ENCODE data around the gene PMP22.
A peak's percentile ranks its signal among the peaks of the same experiment; 100 is the strongest.

Gene PMP22

GRCh38 chr17:15266325-15267125 is 1.4 kb upstream of the PMP22 start:
- no peaks in the 10 kb centered on the region for H3K36me3 ChIP-seq (ENCODE audit: control insufficient read depth in 1 of 2, insufficient read depth in 2 of 2, low read length in 2 of 2)
- H3K4me3 ChIP-seq (ENCODE audit: low read depth in 1 of 2, low read length in 2 of 2), result no peak overlapping the region
- no peak overlapping the region for H3K27ac ChIP-seq (ENCODE audit: low read depth, low read length)
- no peaks in the 10 kb centered on the region for H3K9me3 ChIP-seq (ENCODE audit: control insufficient read depth in 1 of 2, low read length in 2 of 2)
- H3K27me3 ChIP-seq (ENCODE audit: control insufficient read depth in 1 of 2, insufficient read depth in 2 of 2, low read length in 2 of 2), result peaks cover 12 to 23% of the 10 kb centered on the region in 2 donors
- H3K9ac ChIP-seq (ENCODE audit: low read depth in 1 of 2, low read length in 2 of 2), result no peak overlapping the region
- peaks cover 36 to 42% of the 10 kb centered on the region in 2 donors for H3K4me1 ChIP-seq (ENCODE audit: control insufficient read depth in 1 of 2, insufficient read depth in 2 of 2, low read length in 2 of 2)

- no peaks in the 10 kb centered on the region for H3K9me3 ChIP-seq (ENCODE audit: control insufficient read depth in 1 of 2, low read length in 2 of 2)
- peak overlapping the region; percentile 10 to 31 for H3K9ac ChIP-seq (ENCODE audit: low read depth in 1 of 2, low read length in 2 of 2)
- H3K27ac ChIP-seq (ENCODE audit: low read depth, low read length), result no peak overlapping the region
- peak overlapping the region; percentile 58 to 59 for H3K4me3 ChIP-seq (ENCODE audit: low read depth in 1 of 2, low read length in 2 of 2)
- H3K4me1 ChIP-seq (ENCODE audit: control insufficient read depth in 1 of 2, insufficient read depth in 2 of 2, low read length in 2 of 2), result peaks cover 42 to 44% of the 10 kb centered on the region in 2 donors
- no peaks in the 10 kb centered on the region for H3K36me3 ChIP-seq (ENCODE audit: control insufficient read depth in 1 of 2, insufficient read depth in 2 of 2, low read length in 2 of 2)
- peaks cover 16 to 29% of the 10 kb centered on the region in 2 donors for H3K27me3 ChIP-seq (ENCODE audit: control insufficient read depth in 1 of 2, insufficient read depth in 2 of 2, low read length in 2 of 2)
These were observed 584 bp downstream of the PMP22 start for GRCh38 chr17:15264542-15264941.

GRCh38 chr17:15263680-15264079 is 1.4 kb downstream of the PMP22 start:
- Histone ChIP-seq H3K9me3 (ENCODE audit: control insufficient read depth in 1 of 2, low read length in 2 of 2) (no peaks in the 10 kb centered on the region), H3K4me1 (ENCODE audit: control insufficient read depth in 1 of 2, insufficient read depth in 2 of 2, low read length in 2 of 2) (peaks cover 34 to 48% of the 10 kb centered on the region in 2 donors), H3K27ac (ENCODE audit: low read depth, low read length) (peak overlapping the region; percentile 88), H3K27me3 (ENCODE audit: control insufficient read depth in 1 of 2, insufficient read depth in 2 of 2, low read length in 2 of 2) (peaks cover 16 to 29% of the 10 kb centered on the region in 2 donors), H3K36me3 (ENCODE audit: control insufficient read depth in 1 of 2, insufficient read depth in 2 of 2, low read length in 2 of 2) (peaks cover 0 to 3% of the 10 kb centered on the region in 2 donors), H3K4me3 (ENCODE audit: low read depth in 1 of 2, low read length in 2 of 2) (peak overlapping the region; percentile 83 to 84), H3K9ac (ENCODE audit: low read depth in 1 of 2, low read length in 2 of 2) (peak overlapping the region; percentile 10 to 48)

- H3K4me1 ChIP-seq (ENCODE audit: control insufficient read depth in 1 of 2, insufficient read depth in 2 of 2, low read length in 2 of 2), result peaks cover 34 to 52% of the 10 kb centered on the region in 2 donors
- peaks cover 16 to 29% of the 10 kb centered on the region in 2 donors for H3K27me3 ChIP-seq (ENCODE audit: control insufficient read depth in 1 of 2, insufficient read depth in 2 of 2, low read length in 2 of 2)
- H3K9ac ChIP-seq (ENCODE audit: low read depth in 1 of 2, low read length in 2 of 2), result peak overlapping the region; percentile 48 to 61
- H3K27ac ChIP-seq (ENCODE audit: low read depth, low read length), result peak overlapping the region; percentile 88
- peak overlapping the region; percentile 83 to 84 for H3K4me3 ChIP-seq (ENCODE audit: low read depth in 1 of 2, low read length in 2 of 2)
- H3K9me3 ChIP-seq (ENCODE audit: control insufficient read depth in 1 of 2, low read length in 2 of 2), result no peaks in the 10 kb centered on the region
- peaks cover 0 to 8% of the 10 kb centered on the region in 2 donors for H3K36me3 ChIP-seq (ENCODE audit: control insufficient read depth in 1 of 2, insufficient read depth in 2 of 2, low read length in 2 of 2)
These were observed 1.9 kb downstream of the PMP22 start for GRCh38 chr17:15263206-15263579.

- peak overlapping the region; percentile 88 for H3K27ac ChIP-seq (ENCODE audit: low read depth, low read length)
- H3K9ac ChIP-seq (ENCODE audit: low read depth in 1 of 2, low read length in 2 of 2), result peak overlapping the region; percentile 66 to 73
- H3K9me3 ChIP-seq (ENCODE audit: control insufficient read depth in 1 of 2, low read length in 2 of 2), result no peaks in the 10 kb centered on the region
- H3K27me3 ChIP-seq (ENCODE audit: control insufficient read depth in 1 of 2, insufficient read depth in 2 of 2, low read length in 2 of 2), result peaks cover 16 to 29% of the 10 kb centered on the region in 2 donors
- H3K36me3 ChIP-seq (ENCODE audit: control insufficient read depth in 1 of 2, insufficient read depth in 2 of 2, low read length in 2 of 2), result peaks cover 0 to 13% of the 10 kb centered on the region in 2 donors
- peak overlapping the region; percentile 83 to 84 for H3K4me3 ChIP-seq (ENCODE audit: low read depth in 1 of 2, low read length in 2 of 2)
- peaks cover 34 to 59% of the 10 kb centered on the region in 2 donors for H3K4me1 ChIP-seq (ENCODE audit: control insufficient read depth in 1 of 2, insufficient read depth in 2 of 2, low read length in 2 of 2)
These were observed 2.6 kb downstream of the PMP22 start for GRCh38 chr17:15262291-15263205.

GRCh38 chr17:15261802-15262290 is 3.3 kb downstream of the PMP22 start:
- H3K9ac ChIP-seq (ENCODE audit: low read depth in 1 of 2, low read length in 2 of 2), result peak overlapping the region; percentile 66 to 73
- H3K4me1 ChIP-seq (ENCODE audit: control insufficient read depth in 1 of 2, insufficient read depth in 2 of 2, low read length in 2 of 2), result peaks cover 41 to 66% of the 10 kb centered on the region in 2 donors
- peak overlapping the region; percentile 83 to 84 for H3K4me3 ChIP-seq (ENCODE audit: low read depth in 1 of 2, low read length in 2 of 2)
- H3K27ac ChIP-seq (ENCODE audit: low read depth, low read length), result peak overlapping the region; percentile 88
- no peaks in the 10 kb centered on the region for H3K9me3 ChIP-seq (ENCODE audit: control insufficient read depth in 1 of 2, low read length in 2 of 2)
- peaks cover 0 to 13% of the 10 kb centered on the region in 2 donors for H3K36me3 ChIP-seq (ENCODE audit: control insufficient read depth in 1 of 2, insufficient read depth in 2 of 2, low read length in 2 of 2)
- H3K27me3 ChIP-seq (ENCODE audit: control insufficient read depth in 1 of 2, insufficient read depth in 2 of 2, low read length in 2 of 2), result peaks cover 16 to 29% of the 10 kb centered on the region in 2 donors

GRCh38 chr17:15261258-15261801 is 3.8 kb downstream of the PMP22 start:
- H3K4me3 ChIP-seq (ENCODE audit: low read depth in 1 of 2, low read length in 2 of 2), result peak overlapping the region; percentile 83 to 84
- peaks cover 44 to 66% of the 10 kb centered on the region in 2 donors for H3K4me1 ChIP-seq (ENCODE audit: control insufficient read depth in 1 of 2, insufficient read depth in 2 of 2, low read length in 2 of 2)
- peak overlapping the region; percentile 66 to 73 for H3K9ac ChIP-seq (ENCODE audit: low read depth in 1 of 2, low read length in 2 of 2)
- peaks cover 0 to 13% of the 10 kb centered on the region in 2 donors for H3K36me3 ChIP-seq (ENCODE audit: control insufficient read depth in 1 of 2, insufficient read depth in 2 of 2, low read length in 2 of 2)
- H3K9me3 ChIP-seq (ENCODE audit: control insufficient read depth in 1 of 2, low read length in 2 of 2), result no peaks in the 10 kb centered on the region
- H3K27ac ChIP-seq (ENCODE audit: low read depth, low read length), result peak overlapping the region; percentile 88
- peaks cover 16 to 29% of the 10 kb centered on the region in 2 donors for H3K27me3 ChIP-seq (ENCODE audit: control insufficient read depth in 1 of 2, insufficient read depth in 2 of 2, low read length in 2 of 2)

- peaks cover 44 to 66% of the 10 kb centered on the region in 2 donors for H3K4me1 ChIP-seq (ENCODE audit: control insufficient read depth in 1 of 2, insufficient read depth in 2 of 2, low read length in 2 of 2)
- peaks cover 0 to 13% of the 10 kb centered on the region in 2 donors for H3K36me3 ChIP-seq (ENCODE audit: control insufficient read depth in 1 of 2, insufficient read depth in 2 of 2, low read length in 2 of 2)
- peaks cover 16 to 29% of the 10 kb centered on the region in 2 donors for H3K27me3 ChIP-seq (ENCODE audit: control insufficient read depth in 1 of 2, insufficient read depth in 2 of 2, low read length in 2 of 2)
- H3K9me3 ChIP-seq (ENCODE audit: control insufficient read depth in 1 of 2, low read length in 2 of 2), result no peaks in the 10 kb centered on the region
- peak overlapping the region; percentile 66 to 73 for H3K9ac ChIP-seq (ENCODE audit: low read depth in 1 of 2, low read length in 2 of 2)
- peak overlapping the region; percentile 83 to 84 for H3K4me3 ChIP-seq (ENCODE audit: low read depth in 1 of 2, low read length in 2 of 2)
- peak overlapping the region; percentile 88 for H3K27ac ChIP-seq (ENCODE audit: low read depth, low read length)
These were observed 4.5 kb downstream of the PMP22 start for GRCh38 chr17:15260376-15261257.
